Thyroid gland (tissue), 4 donors: ENCODE results near the gene MYO1D.

Experiments used
- POLR2A ChIP-seq, 2 donors: fragments of 450-650 bp; IDR thresholded peaks; one replicate each; pipeline ENCODE4 v1.6.1; 2017; ENCODE audit warnings: antibody characterized with exemption in 2 of 2, mild to moderate bottlenecking in 2 of 2, moderate library complexity in 1 of 2
- TF ChIP-seq, protein P1 (sequence below), 6 experiments: fragments of 200-600 bp in 3 of 6; fragments of 450-650 bp in 3 of 6; sonication (generic) in 3 of 6; IDR thresholded peaks; one replicate each; pipeline ENCODE4 v1.5.1; 2016 to 2019; ENCODE audit warnings: antibody characterized with exemption in 6 of 6, mild to moderate bottlenecking in 2 of 6, inconsistent platforms in 1 of 6, moderate library complexity in 1 of 6

DNA sequence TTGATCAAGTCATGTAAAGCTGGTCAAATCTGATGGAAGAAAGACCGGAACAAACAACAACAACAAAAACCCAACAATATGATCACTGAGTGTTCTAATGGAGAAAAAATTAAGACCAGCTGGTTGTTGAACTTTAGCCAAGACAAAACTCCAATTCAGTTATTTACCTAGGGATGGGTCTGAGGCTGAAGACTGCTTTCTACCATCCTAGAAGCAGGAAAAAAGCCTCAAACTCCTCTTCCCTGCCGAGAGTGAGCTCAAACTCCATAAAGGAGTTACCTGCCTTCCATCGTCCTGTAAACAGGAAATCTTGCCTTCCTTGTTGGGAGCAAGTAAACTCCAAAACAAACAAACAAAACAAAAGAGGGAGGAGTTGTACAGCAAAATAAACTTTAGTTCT lies 28.0 kb upstream of the MYO1D start:
- TF ChIP-seq, protein P1, sequence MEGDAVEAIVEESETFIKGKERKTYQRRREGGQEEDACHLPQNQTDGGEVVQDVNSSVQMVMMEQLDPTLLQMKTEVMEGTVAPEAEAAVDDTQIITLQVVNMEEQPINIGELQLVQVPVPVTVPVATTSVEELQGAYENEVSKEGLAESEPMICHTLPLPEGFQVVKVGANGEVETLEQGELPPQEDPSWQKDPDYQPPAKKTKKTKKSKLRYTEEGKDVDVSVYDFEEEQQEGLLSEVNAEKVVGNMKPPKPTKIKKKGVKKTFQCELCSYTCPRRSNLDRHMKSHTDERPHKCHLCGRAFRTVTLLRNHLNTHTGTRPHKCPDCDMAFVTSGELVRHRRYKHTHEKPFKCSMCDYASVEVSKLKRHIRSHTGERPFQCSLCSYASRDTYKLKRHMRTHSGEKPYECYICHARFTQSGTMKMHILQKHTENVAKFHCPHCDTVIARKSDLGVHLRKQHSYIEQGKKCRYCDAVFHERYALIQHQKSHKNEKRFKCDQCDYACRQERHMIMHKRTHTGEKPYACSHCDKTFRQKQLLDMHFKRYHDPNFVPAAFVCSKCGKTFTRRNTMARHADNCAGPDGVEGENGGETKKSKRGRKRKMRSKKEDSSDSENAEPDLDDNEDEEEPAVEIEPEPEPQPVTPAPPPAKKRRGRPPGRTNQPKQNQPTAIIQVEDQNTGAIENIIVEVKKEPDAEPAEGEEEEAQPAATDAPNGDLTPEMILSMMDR (IDR thresholded peaks at IDR 0.05), result no peak
- TF ChIP-seq POLR2A (IDR thresholded peaks at IDR 0.05), result no peak
